ENCODE data around the gene GON4L. TPM values are rescaled to one million over a fixed set of nuclear protein-coding genes. Genes with fewer than 3 reads are reported as not detected.

GON4L gene
- total RNA-seq, 4 donors from 2014 or later: 12.2 to 32.8 (median 18.7) TPM

- Histone ChIP-seq H3K4me1 (peaks cover 9 to 45% (median 14%) of the 10 kb centered on the region in 3 donors), H3K36me3 (peaks cover 0 to 41% (median 22%) of the 10 kb centered on the region in 3 donors), H3K9me3 (no peaks in the 10 kb centered on the region), H3K27me3 (peaks cover 0 to 9% (median 0%) of the 10 kb centered on the region in 4 donors), H3K27ac (peak overlapping the region; percentile 87 to 93 (median 90)), H3K4me3 (peak overlapping the region; percentile 67 to 86 (median 76))
- DNase-seq: no peak
- TF ChIP-seq CTCF (IDR thresholded peaks at IDR 0.05): no peak
- TF ChIP-seq POLR2A (IDR thresholded peaks at IDR 0.05): no peak
- 50 to 54% methylated on average over 18 to 20 of the region's 20 CpGs for WGBS, 2 donors
- intact Hi-C loops (cut with DNase I): no loop called here
Observed at GRCh38 chr1:155856257-155856974, 598 bp downstream of the GON4L start.

GRCh38 chr1:155850345-155850744 lies 6.7 kb downstream of the GON4L start:
- no peak overlapping the region for H3K4me3 ChIP-seq
- TF ChIP-seq POLR2A (IDR thresholded peaks at IDR 0.05): no peak
- no peak for TF ChIP-seq CTCF (IDR thresholded peaks at IDR 0.05)
- no peaks in the 10 kb centered on the region for H3K27me3 ChIP-seq
- H3K36me3 ChIP-seq: peaks cover 0 to 98% (median 22%) of the 10 kb centered on the region in 3 donors
- H3K27ac ChIP-seq: no peak overlapping the region
- peaks cover 0 to 12% (median 0%) of the 10 kb centered on the region in 3 donors for H3K4me1 ChIP-seq
- DNase-seq: no peak
- intact Hi-C loops (cut with DNase I): no loop called here
- no peaks in the 10 kb centered on the region for H3K9me3 ChIP-seq
- WGBS, 2 donors: 74 to 76% methylated on average over 3 of the region's 3 CpGs

GRCh38 chr1:155847823-155848529 lies 9.0 kb downstream of the GON4L start:
- intact Hi-C loops (cut with DNase I): no loop called here
- Histone ChIP-seq H3K4me1 (peaks cover 0 to 32% (median 0%) of the 10 kb centered on the region in 3 donors), H3K27me3 (no peaks in the 10 kb centered on the region), H3K9me3 (no peaks in the 10 kb centered on the region), H3K36me3 (peaks cover 4 to 96% (median 15%) of the 10 kb centered on the region in 3 donors), H3K4me3 (no peak overlapping the region), H3K27ac (no peak overlapping the region)
- no peak for DNase-seq
- no peak for TF ChIP-seq POLR2A (IDR thresholded peaks at IDR 0.05)
- no peak for TF ChIP-seq CTCF (IDR thresholded peaks at IDR 0.05)
- WGBS, 2 donors: 89 to 100% methylated on average over 1 of the region's 1 CpG

GRCh38 chr1:155844860-155845421 lies 12.1 kb downstream of the GON4L start:
- Histone ChIP-seq H3K27me3 (no peaks in the 10 kb centered on the region), H3K4me1 (peaks cover 0 to 27% (median 0%) of the 10 kb centered on the region in 3 donors), H3K36me3 (peaks cover 4 to 70% (median 6%) of the 10 kb centered on the region in 3 donors), H3K4me3 (no peak overlapping the region), H3K9me3 (no peaks in the 10 kb centered on the region), H3K27ac (no peak overlapping the region)
- DNase-seq: no peak
- intact Hi-C loops (cut with DNase I): no loop called here
- 65 to 89% methylated on average over 1 of the region's 1 CpG for WGBS, 2 donors
- TF ChIP-seq POLR2A (IDR thresholded peaks at IDR 0.05): no peak
- TF ChIP-seq CTCF (IDR thresholded peaks at IDR 0.05): no peak

- DNase-seq: no peak
- Histone ChIP-seq H3K27ac (no peak overlapping the region), H3K27me3 (no peaks in the 10 kb centered on the region), H3K9me3 (no peaks in the 10 kb centered on the region), H3K4me1 (peaks cover 0 to 22% (median 0%) of the 10 kb centered on the region in 3 donors), H3K36me3 (peaks cover 4 to 43% (median 6%) of the 10 kb centered on the region in 3 donors), H3K4me3 (no peak overlapping the region)
- 81 to 88% methylated on average over 2 to 4 of the region's 5 CpGs for WGBS, 2 donors
- TF ChIP-seq CTCF (IDR thresholded peaks at IDR 0.05): no peak
- intact Hi-C loops (cut with DNase I): no loop called here
Observed at GRCh38 chr1:155840386-155840785, 16.6 kb downstream of the GON4L start.

All from esophagus squamous epithelium (tissue), 5 donors.